OCI-M2 (cell line): ENCODE measurements around the gene ENGASE.

Experiments used
- DNase-seq: peaks from one replicate; lab custom pipeline; 2025; ENCODE audit not compliant: unreplicated experiment; lab: John Stamatoyannopoulos, UW

ENGASE gene

DNA sequence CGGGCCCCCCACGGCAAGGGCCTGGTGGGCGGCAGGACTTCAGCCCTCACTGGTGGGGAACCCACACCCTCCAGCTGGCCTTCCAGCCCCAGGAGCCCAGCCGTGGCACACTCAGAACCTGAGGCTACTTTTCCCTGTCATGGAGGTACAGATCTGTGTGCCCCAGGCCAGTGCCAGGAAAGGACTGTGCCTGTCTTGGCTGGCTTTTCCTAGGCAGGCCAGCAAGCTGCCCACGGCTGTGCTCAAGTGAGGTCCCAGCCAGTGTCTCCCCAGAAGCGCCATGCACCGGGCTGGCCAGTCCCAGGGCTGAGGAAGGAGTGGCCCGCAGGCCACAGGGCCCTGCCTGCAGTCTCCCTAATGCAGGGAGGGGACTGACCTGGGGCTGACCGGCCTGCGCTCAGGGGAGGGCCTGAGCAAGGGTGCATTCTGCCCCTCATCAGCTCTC, 16.6 kb downstream of the ENGASE start:
- no peak for DNase-seq

DNA sequence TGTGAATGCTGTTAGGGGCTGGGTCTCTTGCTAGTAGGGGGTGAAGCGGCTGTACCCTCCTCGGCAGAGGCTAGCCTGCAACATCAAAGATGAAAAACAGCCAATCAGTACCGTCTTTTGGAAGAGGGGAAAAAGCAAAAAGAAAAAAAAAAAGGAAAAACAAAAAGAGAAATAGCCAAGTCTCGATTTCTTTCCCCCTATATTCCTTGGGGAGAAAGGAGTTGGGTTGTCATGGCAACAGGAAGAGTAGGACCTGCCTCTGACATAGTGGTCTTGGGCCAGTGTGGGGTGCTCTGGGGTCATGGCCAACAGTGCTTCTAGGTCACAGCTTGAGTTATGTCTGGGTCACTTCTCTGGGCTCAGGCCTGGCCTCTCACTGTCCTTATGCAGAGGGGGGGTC, 17.9 kb downstream of the ENGASE start:
- DNase-seq: no peak

DNA sequence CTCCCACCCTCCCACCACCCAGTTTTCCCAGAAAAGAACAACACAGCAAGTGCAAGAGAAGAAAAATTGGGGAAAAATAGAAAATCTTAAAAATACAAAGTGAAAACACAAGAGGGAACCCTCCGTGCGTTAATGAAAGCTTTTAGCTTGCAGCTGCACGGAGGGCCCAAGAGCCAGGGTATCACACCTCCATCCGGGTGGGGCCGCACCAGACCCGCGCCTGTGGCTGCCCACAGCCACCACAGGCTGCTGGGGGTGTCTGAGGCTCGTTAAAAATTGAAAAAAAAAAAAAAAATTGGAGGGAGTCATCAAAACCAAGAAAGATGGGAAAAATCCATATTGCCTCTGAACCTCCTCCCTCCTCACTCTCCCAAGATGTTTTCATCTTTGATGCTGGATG, 18.6 kb downstream of the ENGASE start:
- DNase-seq: no peak

DNA sequence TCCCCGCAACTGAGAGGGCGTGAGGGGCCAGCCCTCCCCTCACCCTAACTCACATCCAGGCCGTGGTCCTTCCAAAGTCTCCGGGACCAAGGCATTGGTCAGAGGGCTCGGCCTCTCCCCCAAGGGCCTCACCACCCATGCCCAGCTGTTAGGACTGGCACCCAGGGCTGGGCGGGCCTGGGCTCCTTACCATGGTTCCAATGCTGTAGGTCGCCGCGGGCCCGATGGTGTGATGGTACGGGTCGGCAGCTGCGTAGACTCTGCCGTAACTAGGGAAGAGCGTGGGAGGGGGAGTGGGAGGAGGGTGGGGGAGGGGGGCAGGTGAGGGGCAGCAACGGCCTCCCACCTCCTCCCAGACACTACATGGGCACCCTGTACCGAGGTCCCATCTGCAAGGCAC, 19.6 kb downstream of the ENGASE start:
- no peak for DNase-seq

GRCh38 chr17:79095345-79096055, 20.9 kb downstream of the ENGASE start:
- no peak for DNase-seq

GRCh38 chr17:79096477-79096876, 21.9 kb downstream of the ENGASE start:
- DNase-seq: no peak

DNA sequence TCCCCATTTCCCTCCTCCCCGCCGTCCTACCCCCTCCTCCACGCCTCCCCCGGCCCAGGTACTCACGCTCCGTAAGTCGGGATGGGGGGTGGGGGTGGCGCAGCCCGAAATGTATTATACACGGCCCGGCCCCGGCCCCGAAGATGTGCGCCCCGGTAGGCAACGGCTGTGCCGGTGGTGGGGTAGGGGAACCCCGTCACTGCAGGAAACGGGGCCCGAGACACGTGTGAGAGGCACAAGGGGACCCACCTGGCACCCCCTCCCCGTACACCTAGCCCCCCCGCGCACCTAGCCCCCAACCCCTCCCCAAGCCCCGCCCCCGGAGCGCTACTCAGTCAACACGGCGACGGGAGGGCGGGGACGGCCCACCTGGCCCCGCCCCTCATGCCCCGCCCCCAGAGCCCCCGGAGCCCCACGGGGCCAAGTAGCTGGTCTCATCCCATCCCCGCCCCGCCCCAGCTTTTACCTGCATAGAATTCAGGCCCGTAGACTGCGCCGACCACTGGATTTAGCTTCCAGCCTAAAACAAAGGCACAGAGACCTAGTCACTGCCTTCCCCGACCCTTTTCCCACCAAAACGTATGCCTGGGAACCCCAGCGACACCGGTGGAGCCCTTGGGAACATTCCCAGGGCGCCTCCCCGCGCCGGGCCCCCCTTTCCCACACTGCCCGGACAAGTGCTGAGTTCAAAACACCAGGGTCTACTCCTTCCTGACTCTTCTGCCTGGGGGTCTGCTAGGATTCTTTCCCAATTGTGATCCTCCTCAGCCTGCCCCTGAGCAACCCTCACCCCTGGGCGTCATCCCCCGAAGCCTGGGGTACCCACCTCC, 22.8 kb downstream of the ENGASE start:
- DNase-seq: no peak

DNA sequence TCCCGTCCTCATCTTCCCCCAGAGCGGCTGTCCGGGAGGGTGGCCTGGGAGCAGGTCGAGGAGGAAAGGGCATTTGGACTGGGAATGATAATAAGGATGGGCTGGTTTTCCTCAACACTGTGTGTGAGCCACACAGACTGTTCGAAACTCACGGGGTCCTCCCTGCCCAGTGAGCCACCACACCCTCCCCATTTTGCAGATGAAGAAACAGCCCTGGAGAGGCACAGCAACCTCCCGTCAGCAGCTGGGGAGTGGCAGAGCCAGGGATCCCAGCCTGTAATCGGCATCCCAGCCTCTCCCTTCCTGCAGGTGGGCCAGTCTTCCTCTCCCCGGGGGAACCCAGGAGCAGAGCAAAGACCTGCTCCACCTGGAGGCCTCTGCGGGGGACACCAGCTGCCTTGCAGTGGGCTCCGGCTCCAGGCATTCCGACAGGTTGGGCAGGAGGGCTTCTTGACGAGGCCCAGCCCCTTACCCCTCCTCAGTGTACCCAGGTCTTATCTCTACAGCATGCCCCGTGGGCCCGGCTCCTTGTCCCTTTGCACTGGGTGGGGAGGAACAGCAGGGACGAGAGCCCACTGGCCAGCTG, 23.8 kb downstream of the ENGASE start:
- DNase-seq: no peak

GRCh38 chr17:79100405-79100804, 25.8 kb downstream of the ENGASE start:
- no peak for DNase-seq

DNA sequence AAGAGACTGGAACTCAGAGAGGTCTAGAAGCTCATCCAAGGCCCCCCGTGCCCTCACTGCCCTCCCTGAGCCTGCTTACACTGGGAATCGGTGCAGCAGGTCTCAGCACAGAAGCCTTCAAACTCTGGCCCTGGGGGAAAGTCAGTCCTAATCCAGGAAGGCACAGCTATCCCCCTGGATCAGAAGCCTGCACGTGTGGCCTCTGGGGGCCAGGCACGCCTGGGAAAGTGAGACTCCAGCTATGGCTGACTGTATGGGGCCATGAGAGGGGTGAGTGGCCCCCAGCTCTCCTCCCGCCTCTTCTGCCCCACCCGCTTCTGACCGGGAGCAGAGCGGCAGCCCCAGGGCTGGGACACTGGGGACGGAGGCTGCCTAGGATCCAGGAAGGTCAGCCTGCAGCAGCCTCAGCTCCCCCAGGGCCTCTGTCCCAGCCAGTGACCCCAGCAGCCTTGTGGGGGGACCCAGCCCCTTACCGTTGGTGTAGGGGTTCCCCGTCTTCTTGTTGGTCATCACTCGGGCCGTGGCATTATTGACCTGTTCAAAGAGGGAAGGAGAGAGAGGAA, 26.6 kb downstream of the ENGASE start:
- no peak for DNase-seq

DNA sequence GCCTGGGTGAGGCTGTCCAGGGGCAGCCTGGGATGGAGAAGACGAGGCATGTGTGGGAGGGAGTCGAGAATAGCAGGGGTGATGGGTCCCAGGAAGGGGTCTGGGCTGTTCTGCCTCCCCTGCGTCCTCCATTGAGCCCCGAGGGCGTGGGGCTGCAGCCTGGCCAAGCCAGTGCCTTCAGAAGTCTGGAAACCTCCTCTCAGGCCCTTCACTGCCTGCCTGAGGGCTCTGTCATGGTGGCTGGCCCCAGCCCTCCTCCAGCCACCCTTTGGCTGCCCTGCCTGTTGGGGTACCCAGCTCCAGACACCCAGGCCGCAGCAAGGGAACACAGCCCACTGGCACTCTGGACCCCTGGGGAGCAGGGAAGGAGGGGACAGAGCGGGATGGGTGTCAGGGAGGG, 27.6 kb downstream of the ENGASE start:
- no peak for DNase-seq

DNA sequence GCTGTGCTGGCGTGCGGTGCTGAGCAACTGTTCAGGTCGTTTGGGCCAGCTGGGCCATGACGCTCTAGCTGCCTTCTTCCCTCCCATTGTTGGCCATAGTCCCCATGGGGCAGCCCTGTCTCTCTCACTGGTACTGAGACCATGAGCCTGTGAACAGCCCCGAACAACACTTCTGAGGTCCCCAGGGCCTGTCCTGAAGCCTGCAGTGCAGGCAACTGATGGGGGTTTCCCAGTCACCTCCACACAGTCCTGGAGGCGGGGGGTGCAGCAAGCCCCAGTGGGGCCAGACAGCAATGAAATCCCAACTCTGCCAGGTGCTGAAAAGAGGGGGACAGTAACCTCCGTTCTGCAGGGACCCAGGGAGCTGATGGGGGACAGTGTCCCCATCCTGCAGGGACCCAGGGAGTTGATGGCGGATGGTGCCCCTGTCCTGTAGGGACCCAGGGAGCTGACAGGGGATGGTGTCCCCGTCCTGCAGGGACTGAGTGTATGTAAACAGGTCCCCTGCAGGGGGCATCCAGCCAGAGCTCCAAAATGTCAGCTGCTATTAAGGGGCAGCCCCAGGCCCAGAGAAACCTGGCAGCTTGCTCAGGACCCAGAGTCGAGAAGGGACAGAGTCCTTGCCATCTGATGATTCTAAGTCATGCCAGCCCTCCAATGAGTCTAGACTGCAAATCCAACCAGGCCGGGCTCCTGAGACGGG, 30.4 kb downstream of the ENGASE start:
- DNase-seq: no peak

DNA sequence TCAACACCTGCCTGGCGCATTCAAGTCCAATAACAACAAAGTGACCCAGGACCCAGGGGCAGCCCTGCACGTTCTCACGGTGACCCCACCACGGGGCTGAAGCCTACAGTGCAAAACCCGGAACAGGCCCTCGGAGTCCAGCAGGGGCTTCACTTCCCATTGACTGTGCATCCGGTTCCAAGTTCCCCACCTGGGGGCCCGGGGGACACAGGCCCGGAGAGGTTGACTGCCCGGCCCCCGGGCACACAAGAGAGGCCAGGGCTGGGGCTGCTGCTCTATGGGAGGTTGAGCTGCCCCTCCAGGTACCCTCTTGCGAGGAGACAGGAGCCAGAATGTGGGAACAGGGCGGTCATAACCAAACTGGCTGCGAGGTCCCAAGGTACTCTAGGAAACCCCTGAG, 31.3 kb downstream of the ENGASE start:
- no peak for DNase-seq

- DNase-seq: no peak
Measured at GRCh38 chr17:79106958-79107357, 32.3 kb downstream of the ENGASE start.

DNA sequence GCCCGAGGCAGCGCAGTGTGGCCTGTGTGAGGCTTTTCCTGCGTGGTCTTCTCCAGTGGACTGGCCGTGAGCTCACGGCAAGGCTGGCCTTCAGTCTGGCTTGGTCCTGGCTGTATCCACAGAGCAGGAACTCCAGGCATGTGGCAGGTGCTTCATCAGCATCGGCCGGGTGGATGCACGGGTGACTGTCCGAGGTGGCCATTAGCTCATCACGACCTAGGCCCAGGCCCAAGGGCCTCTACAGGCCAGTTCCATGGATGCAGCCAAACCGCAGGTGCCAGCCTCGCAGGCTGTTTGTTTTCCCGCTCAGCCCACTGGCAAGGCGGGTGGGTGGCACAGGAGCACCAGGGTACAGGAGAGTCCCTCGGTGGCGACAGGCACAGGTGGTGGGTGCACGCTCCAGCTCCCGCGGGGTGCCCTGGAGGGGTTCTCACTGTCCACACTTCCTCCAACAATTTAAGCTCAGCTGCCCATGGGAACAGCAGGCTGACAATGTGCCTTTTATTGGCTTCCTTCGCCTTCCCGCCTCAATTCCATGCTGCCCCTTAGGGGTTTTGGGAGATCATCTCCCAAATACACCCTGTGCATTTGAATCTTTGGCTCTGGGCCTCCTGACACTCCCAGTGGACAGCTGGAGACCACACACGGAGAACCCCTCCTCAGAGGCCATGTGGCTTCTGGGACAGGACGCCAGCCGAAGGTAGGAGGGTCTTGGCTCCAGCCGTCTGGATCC, 33.0 kb downstream of the ENGASE start:
- DNase-seq: no peak

- DNase-seq: no peak
Measured at GRCh38 chr17:79108232-79108850, 33.7 kb downstream of the ENGASE start.

GRCh38 chr17:79108870-79109269, 34.2 kb downstream of the ENGASE start:
- no peak for DNase-seq

GRCh38 chr17:79109584-79109983, 35.0 kb downstream of the ENGASE start:
- DNase-seq: no peak

DNA sequence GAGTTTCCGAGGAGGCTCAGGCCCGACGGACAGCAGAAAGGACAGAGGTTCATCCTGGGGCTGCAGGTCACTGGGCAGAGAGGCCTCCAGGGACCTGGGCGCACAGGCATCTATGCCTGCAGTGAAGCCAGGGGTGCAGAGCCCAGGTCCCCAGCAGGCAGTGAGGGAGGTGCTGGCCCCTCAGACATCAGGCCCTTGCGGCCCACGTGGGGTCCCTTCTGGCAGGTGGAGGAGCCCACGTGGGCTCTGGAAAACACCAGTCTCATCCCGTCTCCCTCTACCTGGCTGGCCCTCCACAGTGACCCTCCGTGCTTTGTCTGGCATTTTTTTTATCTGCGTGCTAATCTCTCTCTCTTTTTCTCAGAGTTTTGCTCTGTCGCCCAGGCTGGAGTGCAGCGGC, 36.5 kb downstream of the ENGASE start:
- no peak for DNase-seq

DNA sequence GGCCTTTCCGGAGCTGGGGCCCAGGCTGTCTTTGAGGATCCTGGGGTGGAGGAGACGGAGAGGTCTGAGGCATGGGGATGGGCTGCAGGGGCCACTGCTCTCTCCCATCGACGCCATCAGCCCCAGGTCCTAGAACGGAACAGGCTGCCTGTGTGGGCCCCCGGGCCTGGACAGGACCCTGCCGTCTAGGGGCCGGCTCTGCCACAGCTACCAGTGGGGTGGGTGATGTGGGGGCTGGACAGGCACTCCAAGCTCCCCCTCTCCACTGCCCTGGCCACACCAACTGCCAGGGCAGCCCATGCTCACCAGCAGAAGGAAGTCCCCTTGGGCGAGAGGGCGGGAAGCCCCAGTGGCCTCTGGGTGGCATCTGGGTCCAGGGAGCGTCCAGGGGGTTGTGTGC, 37.8 kb downstream of the ENGASE start:
- DNase-seq: no peak
